GM12864 (cell line): ENCODE results near the gene RELA.

ENCODE experiments used
- DNase-seq: peaks from one replicate; pipeline ENCODE4 v3.0.0-alpha.2; 2011; ENCODE audit warnings: low read depth
- H3K4me3 ChIP-seq: 2 replicates; pipeline ENCODE4 v1.5.1; 2011; ENCODE audit warnings: mild to moderate bottlenecking, low read depth, low read length, control low read depth
- TF ChIP-seq, protein P1 (sequence below): IDR thresholded peaks from 2 replicates; pipeline ENCODE4 v1.5.1; 2011; ENCODE audit warnings: low read depth, mild to moderate bottlenecking, moderate library complexity, low read length, control low read depth, inconsistent platforms; ENCODE audit errors: missing control alignments

RELA gene

DNA sequence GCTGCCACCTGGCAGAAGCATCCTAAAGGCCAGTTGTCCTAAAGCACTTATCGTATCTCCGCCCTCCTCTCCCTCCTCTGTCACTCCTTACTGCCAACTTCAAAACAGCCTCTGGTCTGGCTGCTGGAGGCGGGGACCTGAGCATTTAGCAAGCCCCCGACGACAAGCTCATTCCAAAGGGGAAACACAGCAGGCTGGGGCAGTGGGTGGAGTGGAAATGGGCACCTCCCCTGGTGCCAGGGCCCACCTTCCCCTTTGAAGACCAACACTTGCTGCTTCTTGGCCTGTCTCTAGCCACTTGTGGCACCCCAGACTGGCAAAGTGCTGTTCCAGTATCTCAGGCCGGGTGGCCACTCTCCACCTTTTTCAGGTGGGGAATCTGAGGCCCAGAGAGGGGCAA lies 52.3 kb downstream of the RELA start:
- no peak overlapping the region for H3K4me3 ChIP-seq
- DNase-seq = no peak
- TF ChIP-seq, protein P1, sequence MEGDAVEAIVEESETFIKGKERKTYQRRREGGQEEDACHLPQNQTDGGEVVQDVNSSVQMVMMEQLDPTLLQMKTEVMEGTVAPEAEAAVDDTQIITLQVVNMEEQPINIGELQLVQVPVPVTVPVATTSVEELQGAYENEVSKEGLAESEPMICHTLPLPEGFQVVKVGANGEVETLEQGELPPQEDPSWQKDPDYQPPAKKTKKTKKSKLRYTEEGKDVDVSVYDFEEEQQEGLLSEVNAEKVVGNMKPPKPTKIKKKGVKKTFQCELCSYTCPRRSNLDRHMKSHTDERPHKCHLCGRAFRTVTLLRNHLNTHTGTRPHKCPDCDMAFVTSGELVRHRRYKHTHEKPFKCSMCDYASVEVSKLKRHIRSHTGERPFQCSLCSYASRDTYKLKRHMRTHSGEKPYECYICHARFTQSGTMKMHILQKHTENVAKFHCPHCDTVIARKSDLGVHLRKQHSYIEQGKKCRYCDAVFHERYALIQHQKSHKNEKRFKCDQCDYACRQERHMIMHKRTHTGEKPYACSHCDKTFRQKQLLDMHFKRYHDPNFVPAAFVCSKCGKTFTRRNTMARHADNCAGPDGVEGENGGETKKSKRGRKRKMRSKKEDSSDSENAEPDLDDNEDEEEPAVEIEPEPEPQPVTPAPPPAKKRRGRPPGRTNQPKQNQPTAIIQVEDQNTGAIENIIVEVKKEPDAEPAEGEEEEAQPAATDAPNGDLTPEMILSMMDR = no peak

GRCh38 chr11:65609665-65610064 lies 53.1 kb downstream of the RELA start:
- TF ChIP-seq, protein P1 = no peak
- no peak overlapping the region for H3K4me3 ChIP-seq

DNA sequence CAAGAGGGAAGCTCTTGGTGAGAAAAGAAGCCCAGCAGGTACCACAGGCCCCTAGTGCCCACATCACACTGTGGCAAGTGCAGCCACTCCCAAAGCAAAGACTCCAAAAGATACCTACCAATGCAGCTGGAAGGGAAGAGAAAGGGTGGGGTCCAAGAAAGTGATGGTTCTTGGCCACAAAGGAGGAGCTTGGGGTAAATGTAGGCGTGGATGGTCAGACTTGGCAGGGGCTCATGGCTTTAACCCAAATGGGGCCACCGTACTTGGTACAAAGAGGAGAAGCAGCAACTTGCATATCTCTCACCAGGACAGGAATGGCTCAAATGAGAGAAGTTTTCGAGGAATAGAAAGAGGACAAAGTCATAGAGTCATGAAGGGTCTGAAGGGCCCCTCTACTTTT lies 53.5 kb downstream of the RELA start:
- DNase-seq = no peak
- TF ChIP-seq, protein P1 = no peak
- H3K4me3 ChIP-seq = no peak overlapping the region

More at GRCh38 chr11:65609665-65610064, 53.1 kb downstream of the RELA start:
- DNase-seq = no peak

GRCh38 chr11:65607614-65608426 lies 54.9 kb downstream of the RELA start:
- H3K4me3 ChIP-seq = no peak overlapping the region
- DNase-seq = no peak
- TF ChIP-seq, protein P1 = no peak

DNA sequence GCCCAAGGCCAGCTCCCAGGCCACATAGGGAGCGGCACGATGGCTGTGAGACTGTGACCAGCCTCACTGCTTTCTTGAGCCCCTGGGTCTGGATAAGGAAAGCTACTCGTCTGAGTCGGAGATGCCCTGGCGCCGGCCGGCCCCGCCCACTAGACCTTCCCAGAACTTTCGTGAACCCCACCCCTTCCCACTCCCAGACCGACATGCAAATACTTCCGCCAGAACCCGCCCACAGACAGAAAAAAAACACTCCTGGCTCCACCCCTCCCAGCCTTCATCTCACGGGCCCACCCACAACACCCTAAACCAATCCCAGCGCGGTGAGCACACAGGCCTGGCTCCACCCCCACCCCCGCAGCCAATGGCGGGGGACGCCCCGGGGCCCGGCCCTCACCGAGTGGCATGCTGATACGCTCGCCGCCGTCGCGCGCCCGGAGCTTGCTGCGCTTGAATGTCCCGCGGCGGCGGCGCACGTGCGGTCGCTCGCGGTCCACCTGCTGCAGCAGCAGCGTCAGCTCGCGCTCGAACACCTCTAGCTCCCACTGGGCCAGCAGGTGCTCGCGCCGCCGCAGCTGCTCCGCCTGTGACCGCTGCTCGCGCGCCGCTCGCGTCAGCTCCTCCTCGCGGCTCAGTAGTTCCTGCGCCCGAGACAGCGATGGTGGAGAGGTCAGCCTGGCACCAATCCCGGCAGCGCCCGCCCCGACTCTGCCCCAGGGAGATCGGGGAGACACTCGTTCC lies 55.7 kb downstream of the RELA start:
- H3K4me3 ChIP-seq = no peak overlapping the region
- TF ChIP-seq, protein P1 = no peak
- no peak for DNase-seq

- DNase-seq = no peak
- H3K4me3 ChIP-seq = no peak overlapping the region
- TF ChIP-seq, protein P1 = no peak
These were observed 58.5 kb downstream of the RELA start for GRCh38 chr11:65604258-65604657.
